ENCODE results near the gene COG6.

COG6 gene

GRCh38 chr13:39773833-39774232, 118.4 kb downstream of the COG6 start:
- no peak for DNase-seq

- no peak for DNase-seq
Observed at GRCh38 chr13:39776439-39776838, 121.0 kb downstream of the COG6 start.

GRCh38 chr13:39777021-39777420, 121.6 kb downstream of the COG6 start:
- no peak for DNase-seq

- DNase-seq: no peak
Observed at GRCh38 chr13:39777527-39778061, 122.1 kb downstream of the COG6 start.

GRCh38 chr13:39779337-39780265, 124.1 kb downstream of the COG6 start:
- no peak for DNase-seq

- DNase-seq: no peak
Observed at GRCh38 chr13:39780711-39781110, 125.2 kb downstream of the COG6 start.

- no peak for DNase-seq
Observed at GRCh38 chr13:39781381-39781780, 125.9 kb downstream of the COG6 start.

- no peak for DNase-seq
Observed at GRCh38 chr13:39783051-39783450, 127.6 kb downstream of the COG6 start.

GRCh38 chr13:39784347-39784746, 128.9 kb downstream of the COG6 start:
- DNase-seq: no peak

GRCh38 chr13:39786091-39786490, 130.6 kb downstream of the COG6 start:
- no peak for DNase-seq

GRCh38 chr13:39787086-39787487, 131.6 kb downstream of the COG6 start:
- DNase-seq: no peak

- no peak for DNase-seq
Observed at GRCh38 chr13:39788102-39788501, 132.6 kb downstream of the COG6 start.

- DNase-seq: no peak
Observed at GRCh38 chr13:39789451-39789850, 134.0 kb downstream of the COG6 start.
